GM19043 (cell line): ENCODE results near the gene RAB10.
"Not testable (repeated sequence)": the region's sequence is repeated elsewhere in the genome, so short reads cannot be mapped to it uniquely, and the experiment has no call there.

Source experiments
- ATAC-seq: cut with Tn5 transposase; IDR thresholded peaks from one replicate; pipeline ENCODE4 v1.9.1; 2021; ENCODE audit warnings: low read depth; ENCODE audit not compliant: unreplicated experiment

Gene RAB10

DNA sequence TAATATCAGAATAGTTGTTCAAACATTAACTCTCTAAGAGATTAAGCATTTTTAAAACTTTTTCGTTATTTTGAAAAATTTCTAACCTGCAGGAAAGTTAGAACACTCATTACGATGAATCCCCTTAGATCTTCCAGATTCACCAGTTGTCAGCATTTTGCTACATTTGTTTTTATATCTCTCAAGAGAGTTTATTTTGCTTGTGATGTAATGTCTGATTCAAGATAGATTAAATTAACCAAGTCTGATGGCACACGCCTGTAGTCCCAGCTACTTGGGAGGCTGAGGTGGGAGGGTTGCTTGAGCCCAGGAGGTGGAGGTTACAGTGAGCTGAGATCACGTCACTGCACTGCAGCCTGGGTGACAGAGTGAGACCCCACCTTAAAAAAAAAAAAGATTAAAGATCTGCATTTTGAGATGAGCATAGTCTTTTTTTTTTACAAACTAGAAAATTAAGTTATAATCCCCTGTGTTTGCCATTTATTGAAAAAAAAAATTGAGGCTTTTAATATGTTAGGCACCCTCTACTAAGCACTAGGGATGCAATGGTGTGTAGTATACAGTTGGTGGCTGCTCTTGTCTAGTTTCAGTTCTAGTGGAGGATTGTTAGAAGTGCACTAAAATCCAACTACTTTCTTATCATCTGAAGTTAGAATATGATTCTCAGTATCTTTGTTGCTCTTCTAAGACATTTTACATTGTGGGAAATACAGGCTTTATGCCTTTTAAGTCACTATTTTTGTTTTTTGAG, 20.9 kb downstream of the RAB10 start:
- ATAC-seq = no peak

DNA sequence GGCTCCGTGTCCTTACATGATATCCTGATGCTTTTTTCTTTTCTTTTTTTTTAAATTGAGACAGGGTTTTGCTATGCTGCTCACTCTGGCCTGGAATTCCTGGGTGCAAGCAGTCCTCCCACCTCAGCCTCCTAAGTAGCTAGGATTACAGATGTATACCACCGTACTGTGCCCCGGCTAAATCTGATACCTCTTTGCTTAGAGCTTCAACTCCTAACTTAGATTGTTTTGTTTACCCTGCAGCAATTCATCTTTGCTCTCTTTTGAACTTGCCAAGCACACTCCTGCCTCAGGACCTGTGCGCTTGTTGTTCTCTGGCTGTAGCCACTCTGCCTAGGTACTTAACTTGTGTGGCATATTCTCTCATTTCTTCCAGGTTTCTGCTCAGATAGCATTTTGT, 24.5 kb downstream of the RAB10 start:
- no peak for ATAC-seq

DNA sequence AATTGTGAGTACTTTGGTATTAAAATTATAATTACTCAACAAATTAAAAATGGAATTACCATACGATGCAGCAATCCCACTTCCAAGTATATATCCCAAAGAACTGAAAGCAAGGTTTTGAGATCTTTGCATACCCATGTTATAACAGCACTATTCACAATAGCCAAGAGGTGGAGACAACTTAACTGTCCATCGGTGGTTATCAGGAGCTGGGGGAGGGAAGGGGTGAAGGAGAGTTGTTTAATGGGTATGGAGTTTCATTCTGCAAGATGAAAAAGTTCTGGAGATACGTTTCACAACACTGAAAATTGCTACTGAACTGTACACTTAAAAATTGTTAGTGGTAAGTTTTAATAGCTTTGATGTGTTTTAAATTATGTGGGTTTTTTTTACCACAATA, 25.7 kb downstream of the RAB10 start:
- no peak for ATAC-seq

DNA sequence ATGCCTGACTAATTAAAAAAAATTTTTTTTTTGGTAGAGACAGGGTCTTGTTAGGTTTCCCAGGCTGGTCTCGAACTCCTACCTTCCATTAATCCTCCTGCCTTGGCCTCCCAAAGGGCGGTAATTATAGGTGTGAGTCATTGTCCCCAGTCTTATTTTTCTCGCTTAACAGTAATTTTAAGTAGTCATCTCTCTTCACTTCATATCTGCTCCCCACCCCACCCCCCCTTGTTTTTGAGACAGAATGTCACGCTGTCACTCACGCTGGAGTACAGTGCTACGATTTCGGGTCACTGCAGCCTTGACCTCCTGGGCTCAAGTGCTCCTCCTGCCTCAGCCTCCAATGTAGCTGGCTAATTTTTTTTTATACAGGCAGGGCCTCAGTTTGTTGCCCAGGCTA, 27.7 kb downstream of the RAB10 start:
- no peak for ATAC-seq

DNA sequence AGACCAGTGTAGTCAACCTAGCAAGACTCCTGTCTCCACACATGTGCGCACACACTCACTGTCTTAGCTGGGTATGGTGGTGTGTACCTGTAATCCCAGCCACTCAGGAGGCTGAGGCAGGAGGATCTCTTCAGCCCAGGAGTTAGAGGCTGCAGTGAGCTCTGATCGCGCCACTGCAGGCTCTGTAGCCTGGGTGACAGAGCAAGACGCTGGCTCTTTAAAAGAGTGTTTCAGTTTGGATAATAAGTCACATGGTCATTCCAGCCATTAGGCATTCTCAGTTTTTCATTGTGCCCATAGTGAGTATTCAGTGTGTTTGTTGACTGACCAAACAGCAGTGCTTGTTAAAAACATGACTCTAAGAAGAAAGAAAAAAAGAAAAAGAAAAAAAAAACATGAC, 31.0 kb downstream of the RAB10 start:
- no peak for ATAC-seq

DNA sequence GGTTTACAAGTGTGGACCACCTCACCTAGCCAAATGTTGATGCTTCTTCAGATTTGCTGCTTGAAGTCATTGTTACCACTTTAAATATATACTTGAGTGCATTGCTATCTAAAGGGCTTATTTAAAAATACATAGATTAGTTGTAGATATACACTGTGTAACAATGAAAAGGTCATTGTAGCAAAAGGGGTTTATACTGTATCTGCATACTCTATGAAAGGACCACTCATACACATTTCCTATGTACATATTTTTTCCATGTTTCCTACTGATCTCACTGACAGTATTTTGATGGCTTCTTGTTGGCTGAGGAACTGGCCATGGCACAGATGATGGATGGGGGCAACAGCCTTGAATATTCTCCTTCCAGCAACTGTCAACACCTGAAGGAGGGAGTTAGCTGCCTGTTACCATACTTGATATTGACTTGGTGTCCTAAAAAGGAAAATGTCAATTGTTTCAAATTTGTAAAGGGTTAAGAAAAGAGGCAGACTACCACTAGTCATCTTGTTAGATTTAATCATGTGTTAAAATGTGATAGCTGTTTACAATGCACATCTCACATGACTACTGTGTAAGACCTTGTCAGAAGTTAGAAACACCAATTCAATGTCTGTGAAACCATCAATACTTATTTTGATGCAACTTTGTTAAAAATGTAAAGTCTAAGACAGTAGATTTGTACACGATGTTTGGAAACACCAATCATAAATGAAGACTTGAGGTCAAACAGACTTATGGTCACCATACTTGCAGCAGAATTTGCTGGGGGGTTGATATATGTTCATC, 33.5 kb downstream of the RAB10 start:
- ATAC-seq = no peak

DNA sequence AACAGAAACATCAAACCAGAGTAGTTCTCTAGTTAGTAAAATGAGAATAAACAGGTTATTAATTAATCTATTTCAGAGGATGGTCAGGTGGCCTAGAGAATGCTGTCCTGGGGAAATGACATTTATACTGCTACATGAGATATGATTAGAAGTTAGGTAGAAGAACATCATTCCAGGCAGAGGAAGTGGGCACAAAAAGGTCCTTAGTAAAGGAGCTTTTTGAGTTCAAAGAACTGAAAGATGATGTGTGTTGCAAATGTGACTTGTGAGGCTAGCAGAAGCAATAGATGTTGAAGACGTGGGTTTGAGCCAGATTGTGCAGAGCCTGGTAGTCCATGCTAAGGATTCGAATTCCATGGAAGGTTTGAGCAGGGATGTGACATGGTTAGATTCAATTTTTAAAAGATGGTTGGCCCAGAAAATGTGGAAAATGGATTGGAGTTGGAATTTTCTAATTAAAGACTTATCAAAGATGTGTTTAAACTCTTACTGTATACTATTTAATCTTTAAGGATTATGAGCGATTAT, 34.2 kb downstream of the RAB10 start:
- ATAC-seq = no peak

DNA sequence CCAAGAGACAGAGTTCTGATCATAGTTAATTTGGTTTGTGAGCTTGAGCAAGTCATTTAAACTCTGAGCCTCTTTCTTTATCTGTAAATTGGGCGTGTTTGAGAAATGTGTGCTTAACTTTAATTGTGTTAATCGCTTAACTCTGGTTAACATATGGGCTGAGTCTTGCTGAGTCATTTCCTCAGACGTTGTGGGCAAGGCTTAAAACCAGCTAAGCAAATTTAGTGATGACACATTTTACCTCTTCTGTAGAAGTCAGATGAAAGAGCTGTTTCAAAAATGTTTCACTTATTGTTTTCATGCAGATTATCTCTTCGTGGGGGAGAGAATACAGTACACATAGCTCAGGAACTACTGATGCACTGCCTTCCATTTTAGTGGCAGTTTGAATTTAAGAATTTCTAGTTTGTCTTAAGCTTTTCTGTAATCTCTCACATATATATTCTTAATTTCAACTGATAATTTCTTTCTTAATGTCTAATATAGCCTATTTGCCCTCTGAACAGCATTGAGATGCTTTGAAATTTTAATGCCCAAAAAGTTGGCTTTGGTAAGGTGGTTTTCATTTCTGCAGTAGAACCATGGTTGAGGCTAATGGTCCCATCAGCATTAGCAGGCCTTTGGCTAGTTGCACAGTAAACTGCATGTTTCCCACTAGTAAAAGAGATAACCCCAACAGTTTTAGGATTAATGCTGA, 34.9 kb downstream of the RAB10 start:
- ATAC-seq = peak; percentile 83

DNA sequence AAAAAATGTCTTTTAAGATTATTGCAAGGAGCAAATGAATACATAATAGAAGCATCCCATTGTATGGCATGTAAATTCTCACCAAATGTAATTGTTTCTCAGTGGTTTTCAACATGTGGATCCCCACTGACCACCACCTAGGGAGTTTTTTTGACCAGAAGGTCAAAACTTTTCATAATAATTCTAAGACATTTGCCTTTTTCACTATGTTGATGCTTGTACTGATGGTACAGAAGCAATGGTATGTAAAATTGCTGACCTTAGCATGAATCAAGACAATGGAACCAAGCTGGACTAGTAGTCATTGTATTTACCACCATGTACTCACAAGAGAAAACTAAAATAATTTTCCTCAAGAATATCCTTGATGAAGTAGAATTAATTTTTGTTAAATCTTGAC, 36.8 kb downstream of the RAB10 start:
- ATAC-seq = no peak

DNA sequence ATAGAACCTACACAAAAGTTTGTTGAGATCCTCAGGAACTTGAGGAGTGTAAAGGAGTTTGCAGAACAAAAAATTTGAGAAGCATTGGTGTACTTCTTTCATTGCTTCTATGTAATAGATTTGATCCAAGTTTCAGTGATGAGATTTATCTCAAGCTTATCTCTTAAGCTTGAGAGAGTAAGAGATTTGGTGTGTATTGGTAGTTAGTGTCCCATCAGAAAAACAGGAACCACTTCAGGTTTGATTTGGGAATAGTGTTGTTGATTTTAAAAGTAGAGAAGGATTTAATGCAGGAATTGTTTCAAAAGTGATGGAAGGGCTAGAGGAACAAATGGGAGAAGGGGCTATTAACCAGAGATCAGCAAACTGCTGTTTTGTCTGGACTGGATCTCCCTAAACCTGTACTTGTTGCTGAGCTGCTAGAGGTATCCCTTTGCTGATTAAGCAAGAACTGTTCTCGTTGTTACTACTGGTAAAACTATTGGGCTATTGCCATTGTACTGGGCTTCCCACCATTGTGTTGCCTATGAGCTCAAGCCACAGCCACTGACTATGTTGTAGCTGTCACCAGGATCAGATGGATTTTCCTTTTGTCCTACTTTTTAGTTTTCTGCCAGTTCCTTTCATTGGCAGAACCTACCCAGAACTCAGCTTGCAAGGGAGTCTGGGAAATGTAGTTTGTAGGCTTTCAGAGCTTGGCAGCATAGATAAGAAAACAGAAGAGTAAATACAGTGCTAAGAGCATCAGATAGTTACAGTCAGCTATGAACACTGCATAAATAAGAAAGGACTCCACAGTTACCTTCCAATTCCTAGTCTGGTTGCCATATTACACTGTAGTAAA, 39.3 kb downstream of the RAB10 start:
- no peak for ATAC-seq

DNA sequence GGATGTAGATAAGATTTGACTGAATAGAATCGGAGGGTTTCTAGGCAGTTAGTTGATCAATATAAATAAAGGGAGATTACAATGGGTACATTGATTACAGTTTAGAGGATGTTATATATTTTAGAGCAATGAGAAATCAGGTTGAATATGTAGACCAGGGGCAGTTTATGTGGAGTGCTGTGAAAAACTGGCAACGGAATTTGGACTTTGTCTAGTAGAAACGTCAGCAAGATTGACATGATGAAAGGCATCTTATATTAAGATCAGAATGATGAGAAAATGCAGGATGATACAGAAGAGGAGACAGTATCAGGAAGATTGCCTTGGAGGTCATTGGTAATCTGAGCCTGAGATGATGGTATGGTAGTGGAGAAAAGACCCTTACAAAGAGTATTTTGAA, 39.9 kb downstream of the RAB10 start:
- ATAC-seq = no peak

DNA sequence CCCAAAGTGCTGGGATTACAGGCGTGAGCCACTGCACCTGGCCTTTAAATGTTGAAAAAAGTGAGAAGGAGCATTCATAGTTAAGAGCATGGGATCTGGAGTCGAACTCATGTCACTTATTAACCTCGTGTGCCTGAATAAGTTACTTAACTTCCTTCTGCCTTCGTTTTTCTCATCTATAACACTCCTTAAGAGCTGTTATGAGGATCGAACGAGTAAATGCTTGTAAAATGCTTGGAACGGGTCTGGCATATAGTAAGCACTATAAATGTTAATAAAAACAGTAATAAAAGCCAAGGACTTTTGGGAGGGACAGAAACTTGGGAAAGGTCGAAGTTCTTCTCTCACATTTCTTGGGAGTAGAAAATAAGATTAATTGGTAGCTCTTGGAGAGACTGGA, 40.8 kb downstream of the RAB10 start:
- ATAC-seq = no peak

DNA sequence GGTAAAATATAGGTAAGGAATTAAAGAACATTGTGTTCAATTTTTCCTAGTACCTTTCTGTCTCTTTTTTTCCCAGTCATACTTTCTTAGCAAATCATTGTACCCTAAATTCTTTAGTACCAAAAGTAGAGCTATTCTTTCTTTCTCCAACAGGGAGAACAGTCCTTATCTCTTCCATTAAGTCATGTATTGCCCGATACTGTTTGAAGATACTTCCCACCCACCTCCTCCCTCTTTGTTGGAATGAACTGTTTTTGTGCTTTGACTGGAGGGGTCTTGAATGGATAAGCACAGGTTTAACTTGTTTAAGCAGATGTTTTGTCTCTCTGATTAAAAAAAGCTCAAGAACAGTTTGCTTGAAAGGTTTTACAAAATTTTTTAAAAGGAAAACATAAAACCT, 41.3 kb downstream of the RAB10 start:
- ATAC-seq = no peak

DNA sequence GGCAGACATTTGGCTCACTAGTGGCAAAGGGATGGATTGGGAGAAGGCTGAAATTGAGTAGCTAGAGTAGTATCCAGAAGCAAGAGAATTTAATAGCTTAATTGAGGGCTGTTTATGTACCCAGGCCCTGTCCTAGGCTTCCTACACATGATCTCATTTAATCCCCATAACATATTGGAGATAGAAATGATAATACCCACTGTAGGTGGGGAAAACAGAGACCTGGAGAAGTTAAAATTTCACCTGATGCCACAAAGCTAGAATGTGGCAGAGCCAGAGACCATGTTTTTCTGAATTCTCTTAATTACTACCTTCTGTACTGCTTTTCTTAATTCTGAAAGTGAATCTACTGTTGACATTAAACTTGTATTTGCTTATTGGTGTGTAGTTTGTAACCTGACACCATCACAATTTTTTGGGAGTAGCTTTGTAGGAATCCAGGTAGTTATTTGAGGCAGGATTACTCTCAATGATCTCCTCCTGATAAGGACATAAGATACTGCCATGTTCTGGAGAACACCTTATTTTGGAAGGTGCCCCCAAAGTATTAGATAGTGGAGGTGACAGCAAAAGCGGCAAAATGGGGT, 42.2 kb downstream of the RAB10 start:
- no peak for ATAC-seq

DNA sequence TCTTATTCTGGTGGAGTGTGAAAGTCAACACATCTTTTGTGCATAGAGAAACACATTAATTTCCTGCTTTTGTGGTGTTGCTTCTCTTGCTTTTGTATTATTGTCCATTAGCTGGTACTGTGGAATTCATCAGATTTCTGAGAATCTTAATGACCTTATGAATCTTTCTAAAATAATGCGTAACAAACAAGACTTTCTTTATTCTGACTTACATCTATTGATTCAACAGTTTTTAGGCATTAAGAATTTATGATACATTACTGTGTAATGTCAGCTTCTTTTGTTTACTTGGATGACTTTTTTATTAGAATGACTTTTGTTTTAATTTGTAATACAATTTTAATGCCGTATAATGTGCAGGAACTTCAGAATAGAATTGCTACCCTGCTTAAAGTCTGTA, 43.4 kb downstream of the RAB10 start:
- no peak for ATAC-seq

DNA sequence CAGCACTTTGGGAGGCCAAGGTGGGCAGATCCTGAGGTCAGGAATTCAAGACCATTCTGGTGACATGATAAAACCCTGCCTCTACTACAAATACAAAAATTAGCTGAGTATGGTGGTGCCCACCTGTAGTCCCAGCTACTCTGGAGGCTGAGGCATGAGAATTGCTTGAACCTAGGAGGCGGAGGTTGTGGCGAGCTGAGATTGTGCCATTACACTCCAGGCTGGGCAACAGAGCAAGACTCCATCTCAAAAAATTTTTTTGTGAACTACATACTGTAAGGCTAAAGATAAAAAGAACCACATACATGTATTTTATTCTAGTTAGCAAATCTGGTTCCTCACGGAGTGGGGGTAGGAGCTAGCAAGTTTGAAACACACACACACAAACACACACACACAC, 45.1 kb downstream of the RAB10 start:
- no peak for ATAC-seq

DNA sequence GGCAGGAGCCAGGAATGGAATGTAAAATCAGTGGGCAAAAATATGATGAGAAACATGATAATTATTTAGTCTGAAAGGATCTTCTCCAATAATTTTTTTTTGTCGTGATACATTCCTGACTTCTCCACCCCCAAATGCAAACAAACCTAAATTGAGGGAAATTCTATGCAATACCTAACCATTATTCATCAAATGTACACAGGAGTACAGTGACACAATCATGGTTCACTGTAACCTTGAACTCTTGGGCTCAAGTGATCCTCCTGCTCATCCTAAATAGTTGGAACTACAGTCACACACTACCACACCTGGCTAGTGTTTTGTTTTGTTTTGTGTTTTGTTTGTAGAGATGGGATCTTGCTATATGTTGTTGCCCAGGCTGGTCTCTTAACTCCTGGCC, 46.5 kb downstream of the RAB10 start:
- no peak for ATAC-seq

DNA sequence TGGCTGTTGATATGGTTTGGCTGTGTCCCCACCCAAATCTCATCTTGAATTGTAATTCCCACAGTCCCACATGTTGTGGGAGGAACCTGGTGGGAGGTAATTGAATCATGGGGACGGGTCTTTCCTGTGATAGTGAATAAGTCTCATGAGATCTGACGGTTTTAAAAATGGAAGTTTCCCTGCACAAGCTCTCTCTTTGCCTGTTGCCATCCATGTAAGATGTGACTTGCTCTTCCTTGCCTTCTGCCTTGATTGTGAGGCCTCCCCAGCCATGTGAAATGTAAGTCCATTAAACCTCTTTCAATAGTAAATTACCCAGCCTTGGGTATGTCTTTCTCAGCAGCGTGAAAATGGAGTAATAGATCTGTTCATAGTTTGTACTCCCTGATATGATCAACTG, 47.0 kb downstream of the RAB10 start:
- ATAC-seq = not testable (repeated sequence)

DNA sequence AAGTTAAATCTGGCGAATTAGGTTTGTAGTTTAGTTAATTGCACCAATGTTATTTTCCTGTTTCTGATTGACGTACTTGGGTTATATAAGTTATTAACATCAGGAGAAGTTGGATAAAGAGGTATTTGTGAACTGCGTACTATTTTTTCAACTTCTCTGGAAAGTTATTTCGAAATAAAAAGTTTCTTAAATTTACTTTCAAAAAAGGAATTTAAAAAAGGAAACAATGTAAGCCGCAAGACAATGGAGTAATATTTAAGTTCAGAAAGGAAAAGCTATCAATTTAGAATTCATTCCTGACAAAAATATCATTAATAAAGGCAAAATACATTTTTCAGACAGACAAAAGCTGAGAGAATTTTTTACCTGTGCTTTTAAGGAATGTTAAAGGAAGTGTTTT, 47.7 kb downstream of the RAB10 start:
- ATAC-seq = no peak

DNA sequence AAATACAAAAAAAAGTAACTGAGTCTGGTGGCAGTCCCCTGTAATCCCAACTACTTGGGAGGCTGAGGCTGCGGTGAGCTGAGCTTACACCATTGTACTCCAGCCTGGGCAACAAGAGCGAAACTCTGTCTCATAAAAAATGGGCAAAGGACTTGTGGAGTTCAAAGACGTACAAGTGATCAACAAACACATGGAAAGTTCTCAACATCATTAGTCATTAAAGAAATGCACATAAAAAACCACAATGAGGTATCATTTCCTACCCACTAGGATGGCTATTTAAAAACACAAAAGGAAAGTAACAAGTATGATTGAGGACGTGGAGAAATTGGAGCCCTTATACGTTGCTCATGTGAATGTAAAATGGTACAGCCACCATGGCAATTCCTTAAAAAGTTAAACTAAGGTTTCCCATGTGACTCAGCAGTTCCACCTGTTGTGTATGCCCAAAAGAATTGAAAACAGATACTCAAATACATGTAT, 52.3 kb downstream of the RAB10 start:
- ATAC-seq = no peak
